ENCODE measurements around the gene RCAN2.
A peak's percentile ranks its signal among the peaks of the same experiment; 100 is the strongest.

Gene RCAN2

GRCh38 chr6:46491628-46492547 is 639 bp upstream of the RCAN2 start:
- peak in 1 of 2 experiments; percentile 2 for DNase-seq

GRCh38 chr6:46490425-46491200 is 636 bp downstream of the RCAN2 start:
- no peak for DNase-seq

- no peak for DNase-seq
Measured at GRCh38 chr6:46486181-46486580, 5.1 kb downstream of the RCAN2 start.

- no peak for DNase-seq
Measured at GRCh38 chr6:46484081-46484820, 7.0 kb downstream of the RCAN2 start.

DNA sequence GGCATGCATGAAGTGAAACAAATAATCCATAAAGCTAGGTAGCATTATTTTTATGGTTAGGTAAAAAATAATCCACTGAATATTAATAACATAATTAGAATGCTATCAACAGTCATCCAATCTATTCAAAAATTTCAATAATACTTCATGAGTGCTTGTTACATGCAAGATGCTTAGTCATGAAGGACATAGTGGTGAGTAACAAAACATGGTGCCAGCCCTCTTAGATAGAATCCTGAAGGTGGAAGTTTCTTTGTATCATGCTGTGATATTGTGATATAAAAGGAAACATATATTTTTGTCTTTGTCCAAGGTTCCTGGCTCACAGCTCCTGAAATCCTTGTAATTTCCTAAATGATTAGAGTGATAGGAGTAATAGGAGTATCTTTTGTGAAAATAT is 14.9 kb downstream of the RCAN2 start:
- no peak for DNase-seq

- no peak for DNase-seq
Measured at GRCh38 chr6:46473881-46474280, 17.4 kb downstream of the RCAN2 start.

- no peak for DNase-seq
Measured at GRCh38 chr6:46472243-46472642, 19.0 kb downstream of the RCAN2 start.

DNA sequence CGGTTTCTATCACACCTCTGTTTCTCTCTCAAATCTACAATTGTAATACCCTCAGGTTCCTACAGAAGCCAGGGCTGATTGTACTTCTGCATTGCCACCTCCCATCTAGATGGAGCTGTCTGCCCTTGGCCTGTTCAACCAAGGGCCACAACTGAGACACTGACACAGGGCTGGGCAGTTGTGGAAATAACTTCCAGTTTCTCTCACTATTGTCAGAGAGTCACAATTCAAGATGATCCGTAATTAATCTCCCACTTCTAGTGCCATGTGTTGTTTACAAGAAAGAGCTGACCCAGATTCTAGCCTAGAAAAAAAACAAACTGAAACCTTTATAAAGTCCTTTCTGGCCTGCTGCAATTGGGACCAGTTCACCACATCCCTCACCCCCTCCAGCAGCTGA is 22.2 kb downstream of the RCAN2 start:
- DNase-seq: no peak

DNA sequence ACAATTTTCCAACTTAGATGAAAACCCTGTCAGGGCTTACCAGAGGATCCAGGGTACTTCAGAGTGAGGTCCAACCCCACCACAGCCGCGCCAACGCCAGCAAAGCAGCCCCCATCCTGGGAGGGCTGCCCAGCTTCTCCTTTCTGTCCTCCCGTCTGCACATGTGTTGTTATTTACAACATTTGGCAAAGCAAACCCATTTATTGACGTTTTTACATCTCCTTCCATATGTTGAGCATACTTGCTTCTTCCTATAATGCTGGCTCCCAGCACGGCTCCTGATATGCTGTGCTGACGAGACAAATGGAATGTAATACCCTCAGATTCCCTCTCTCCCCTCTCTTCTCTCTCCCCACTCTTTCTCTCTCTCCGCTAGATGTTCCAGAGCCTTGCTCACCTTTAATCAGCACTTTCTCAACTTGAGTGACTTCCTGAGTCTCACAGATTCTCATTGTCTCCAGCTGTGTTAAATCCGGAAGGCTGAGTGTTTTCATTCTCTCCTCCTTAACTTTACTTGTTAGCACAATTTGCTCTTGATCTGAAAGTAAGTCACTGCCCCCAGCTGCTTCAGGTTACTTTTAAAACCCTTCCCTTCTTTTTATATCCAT is 22.7 kb downstream of the RCAN2 start:
- no peak for DNase-seq

GRCh38 chr6:46466570-46466969 is 24.7 kb downstream of the RCAN2 start:
- no peak for DNase-seq

GRCh38 chr6:46465294-46466165 is 25.7 kb downstream of the RCAN2 start:
- no peak for DNase-seq

GRCh38 chr6:46456297-46456696 is 35.0 kb downstream of the RCAN2 start:
- no peak for DNase-seq

- DNase-seq: no peak
Measured at GRCh38 chr6:46454691-46455090, 36.6 kb downstream of the RCAN2 start.

- no peak for DNase-seq
Measured at GRCh38 chr6:46453741-46454316, 37.4 kb downstream of the RCAN2 start.

- DNase-seq: no peak
Measured at GRCh38 chr6:46453216-46453615, 38.0 kb downstream of the RCAN2 start.

- no peak for DNase-seq
Measured at GRCh38 chr6:46452312-46452917, 38.8 kb downstream of the RCAN2 start.

DNA sequence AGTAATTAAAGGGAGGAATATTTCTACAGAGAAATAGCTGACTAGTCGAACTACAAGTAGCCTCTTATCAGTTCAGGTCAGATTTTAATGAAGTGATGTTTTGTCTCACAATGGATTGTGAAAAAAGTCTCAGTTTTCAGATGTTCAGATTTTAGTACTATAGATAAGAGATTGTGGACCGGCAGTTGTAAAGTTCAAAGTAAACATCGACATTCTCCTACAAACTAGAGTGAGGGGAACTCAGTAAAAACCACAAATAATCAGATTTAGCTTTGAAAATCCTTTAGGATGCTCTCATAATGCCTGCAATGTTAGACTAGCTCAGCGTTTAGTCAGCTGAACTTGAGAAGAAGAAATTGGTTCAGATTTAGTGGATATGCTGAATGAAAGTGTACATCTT is 39.9 kb downstream of the RCAN2 start:
- no peak for DNase-seq

DNA sequence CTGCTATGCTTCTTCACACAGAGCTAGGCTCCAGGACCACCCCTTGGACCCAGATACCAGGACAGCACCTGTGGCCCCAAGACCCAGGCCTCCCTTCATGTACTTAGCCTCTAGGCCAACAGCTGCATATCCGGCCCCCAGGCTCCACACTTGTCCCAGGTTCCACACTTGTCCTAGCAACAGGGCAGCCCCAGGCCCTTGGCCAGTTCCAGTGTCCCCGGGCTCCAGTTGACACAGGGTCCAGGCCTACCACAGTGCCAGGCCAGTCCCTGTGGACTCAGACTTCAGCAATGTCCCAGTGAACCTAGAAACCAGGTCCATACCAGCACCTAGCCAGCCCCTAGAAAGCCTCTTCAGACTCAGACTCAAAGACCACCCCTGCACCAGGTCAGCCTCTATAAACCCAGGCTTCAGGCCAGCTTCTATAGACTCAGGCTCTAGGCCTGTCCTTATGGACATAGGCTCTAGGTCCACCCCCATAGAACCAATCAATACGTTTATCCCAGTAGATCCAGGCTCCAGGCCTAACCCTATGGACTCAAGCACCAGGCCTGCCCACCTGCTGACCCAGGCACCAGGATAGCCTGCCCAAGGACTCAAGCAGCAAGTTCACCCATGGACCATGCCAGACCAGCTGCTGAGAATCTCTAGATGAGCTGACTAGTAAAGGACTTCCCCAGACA is 46.3 kb downstream of the RCAN2 start:
- DNase-seq: no peak

DNA sequence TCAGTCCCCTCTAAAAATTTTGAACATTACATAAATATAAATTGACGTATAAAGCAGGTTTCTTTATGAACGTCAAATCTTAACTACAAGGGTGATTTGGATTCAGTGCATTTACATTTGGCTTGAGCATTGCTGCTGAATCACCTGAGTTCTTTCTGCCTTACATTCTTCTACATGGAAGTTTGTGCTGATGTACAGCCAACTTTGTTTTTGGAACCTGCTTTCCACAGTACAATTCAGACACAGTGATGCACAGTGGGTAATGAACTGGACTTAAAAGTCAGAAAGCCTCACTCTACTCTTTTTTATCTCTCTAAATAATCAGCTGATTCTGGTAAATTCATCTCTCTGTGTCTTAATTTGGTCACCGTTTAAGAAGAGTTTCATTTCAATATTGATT is 47.6 kb downstream of the RCAN2 start:
- no peak for DNase-seq

DNA sequence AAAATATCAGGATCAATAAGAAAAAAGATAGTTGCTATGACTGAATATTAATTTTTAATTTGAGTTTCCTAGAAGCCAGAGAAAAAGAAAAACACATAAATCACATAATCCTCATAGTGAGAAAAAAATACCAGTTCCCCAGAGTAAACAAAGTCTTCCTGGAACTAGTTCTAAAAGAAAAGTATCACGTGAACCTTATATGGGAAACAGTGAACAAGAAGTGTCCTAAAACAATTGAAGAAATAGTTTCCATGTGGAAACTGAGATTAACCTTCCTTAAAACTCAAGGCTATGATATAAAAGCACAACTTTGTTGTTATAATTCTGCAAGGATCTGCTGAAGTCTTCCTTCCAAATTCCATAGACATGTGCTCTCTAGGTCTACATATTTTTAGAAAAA is 50.6 kb downstream of the RCAN2 start:
- DNase-seq: no peak
